Caki2 (cell line): Measurements from ENCODE around the gene CUL9. TPM values are rescaled to one million over a fixed set of nuclear protein-coding genes. Genes with fewer than 3 reads are reported as not detected.
A peak's percentile ranks its signal among the peaks of the same experiment; 100 is the strongest.

Experiments
- DNase-seq: peaks from one replicate; pipeline ENCODE4 v3.0.0-alpha.2; 2015; ENCODE audit warnings: low read depth
- in situ Hi-C: cut with HindIII; loops from 2 replicates; pipeline ENCODE4 v1.10.0; 2016; ENCODE audit warnings: low sequenced_read_pairs, low pct_unique_long_range_greater_than_20kb, mixed read lengths
- total RNA-seq: library from RNA; depleted of rRNA; stranded (reverse); fragments of >200 nt; shearing (Covaris generic); gene quantifications from 2 replicates; pipeline ENCODE4 v1.2.3, GENCODE V29; 2014; ENCODE audit warnings: low replicate concordance

The CUL9 gene
- total RNA-seq, 1 experiment from 2014 or later: 15.7 TPM

- in situ Hi-C loops: no loop called here
- DNase-seq: no peak
Observed at GRCh38 chr6:43171707-43172103, 10.3 kb upstream of the CUL9 start.

GRCh38 chr6:43172104-43173007, 9.6 kb upstream of the CUL9 start:
- in situ Hi-C loops: no loop called here

GRCh38 chr6:43173591-43174262, 8.3 kb upstream of the CUL9 start:
- in situ Hi-C loops: no loop called here
- DNase-seq: no peak

More at GRCh38 chr6:43172104-43173007, 9.6 kb upstream of the CUL9 start:
- no peak for DNase-seq

GRCh38 chr6:43174263-43175112, 7.5 kb upstream of the CUL9 start:
- peak; percentile 100 for DNase-seq
- in situ Hi-C loops: no loop called here

- in situ Hi-C loops: no loop called here
- DNase-seq: no peak
Observed at GRCh38 chr6:43175676-43176422, 6.1 kb upstream of the CUL9 start.

- DNase-seq: no peak
- in situ Hi-C loops: no loop called here
Observed at GRCh38 chr6:43176423-43176786, 5.6 kb upstream of the CUL9 start.

- in situ Hi-C loops: no loop called here
- no peak for DNase-seq
Observed at GRCh38 chr6:43178150-43178549, 3.8 kb upstream of the CUL9 start.

- in situ Hi-C loops: no loop called here
- no peak for DNase-seq
Observed at GRCh38 chr6:43178951-43179830, 2.8 kb upstream of the CUL9 start.

GRCh38 chr6:43180058-43180457, 1.9 kb upstream of the CUL9 start:
- in situ Hi-C loops: no loop called here
- DNase-seq: no peak

- in situ Hi-C loops: no loop called here
- no peak for DNase-seq
Observed at GRCh38 chr6:43180985-43181384, 1.0 kb upstream of the CUL9 start.

GRCh38 chr6:43181621-43181941, 415 bp upstream of the CUL9 start:
- in situ Hi-C loops: no loop called here
- DNase-seq: no peak

- in situ Hi-C loops: no loop called here
- DNase-seq: no peak
Observed at GRCh38 chr6:43183441-43183840, 1.4 kb downstream of the CUL9 start.

GRCh38 chr6:43184268-43184985, 2.4 kb downstream of the CUL9 start:
- in situ Hi-C loops: no loop called here
- DNase-seq: no peak

- DNase-seq: no peak
- in situ Hi-C loops: no loop called here
Observed at GRCh38 chr6:43185391-43185985, 3.5 kb downstream of the CUL9 start.

- DNase-seq: no peak
- in situ Hi-C loops: no loop called here
Observed at GRCh38 chr6:43186019-43186418, 4.0 kb downstream of the CUL9 start.

- in situ Hi-C loops: no loop called here
- no peak for DNase-seq
Observed at GRCh38 chr6:43186706-43187105, 4.7 kb downstream of the CUL9 start.
